GM18507 (cell line): ENCODE results near the gene SLC35D2.
A peak's percentile ranks its signal among the peaks of the same experiment; 100 is the strongest.

Experiments used
- DNase-seq: peaks from one replicate; pipeline ENCODE4 v3.0.0; 2011; ENCODE audit warnings: low read depth; ENCODE audit not compliant: insufficient read length; ENCODE audit errors: extremely low spot score
- FAIRE-seq: peaks from 2 replicates; lab custom pipeline; 2011; peaks lifted over from hg19 to GRCh38; lab: Jason Lieb, UNC

SLC35D2 gene

GRCh38 chr9:96383165-96383942 is at the start of gene SLC35D2:
Gene SLC35D2 (minus strand): TSS chr9:96383711. CDS start chr9:96383634, 77 bp downstream.
- FAIRE-seq (no peak), DNase-seq (no peak)

- no peak for FAIRE-seq
- DNase-seq: no peak
These were observed 46.9 kb upstream of the SLC35D2 start for GRCh38 chr9:96430377-96430776.

GRCh38 chr9:96429732-96430131 is 46.2 kb upstream of the SLC35D2 start:
- FAIRE-seq: no peak
- no peak for DNase-seq

GRCh38 chr9:96425500-96426169 is 42.1 kb upstream of the SLC35D2 start:
- FAIRE-seq (no peak), DNase-seq (no peak)

- DNase-seq (no peak), FAIRE-seq (no peak)
These were observed 40.5 kb upstream of the SLC35D2 start for GRCh38 chr9:96423985-96424336.

GRCh38 chr9:96423322-96423984 is 39.9 kb upstream of the SLC35D2 start:
- DNase-seq (no peak), FAIRE-seq (no peak)

GRCh38 chr9:96420468-96421219 is 37.1 kb upstream of the SLC35D2 start:
- FAIRE-seq (peak; percentile 87), DNase-seq (no peak)

- no peak for FAIRE-seq
- no peak for DNase-seq
These were observed 36.1 kb upstream of the SLC35D2 start for GRCh38 chr9:96419691-96419969.

GRCh38 chr9:96418920-96419690 is 35.6 kb upstream of the SLC35D2 start:
- FAIRE-seq: peak; percentile 46
- DNase-seq: no peak

GRCh38 chr9:96418083-96418919 is 34.8 kb upstream of the SLC35D2 start, which contains the start of gene ZNF367:
Gene ZNF367 (minus strand): TSS chr9:96418370. CDS start chr9:96418032, 338 bp downstream.
- DNase-seq (peak; percentile 82), FAIRE-seq (peak; percentile 90)

GRCh38 chr9:96417661-96418082 is 34.2 kb upstream of the SLC35D2 start:
- DNase-seq (no peak), FAIRE-seq (no peak)

GRCh38 chr9:96417051-96417586 is 33.6 kb upstream of the SLC35D2 start:
- DNase-seq (peak; percentile 73), FAIRE-seq (peak; percentile 5)

- peak; percentile 64 for FAIRE-seq
These were observed 30.1 kb upstream of the SLC35D2 start for GRCh38 chr9:96413302-96414221.

GRCh38 chr9:96412174-96412913 is 28.8 kb upstream of the SLC35D2 start:
- no peak for DNase-seq

More at GRCh38 chr9:96413302-96414221, 30.1 kb upstream of the SLC35D2 start:
- no peak for DNase-seq

GRCh38 chr9:96411129-96411838 is 27.8 kb upstream of the SLC35D2 start:
- FAIRE-seq: no peak
- no peak for DNase-seq

More at GRCh38 chr9:96412174-96412913, 28.8 kb upstream of the SLC35D2 start:
- no peak for FAIRE-seq
